Right lobe of liver (tissue), 4 donors: ENCODE data around the gene FKBP1A.

Experiments used
- CTCF ChIP-seq, 4 donors: fragments of 200-600 bp in 3 of 4; fragments of 450-650 bp in 1 of 4; IDR thresholded peaks; one replicate each; pipeline versions ENCODE4 v1.5.1 to v1.8.0; 2016 to 2022; ENCODE audit warnings: antibody characterized with exemption in 4 of 4, mild to moderate bottlenecking in 2 of 4
- POLR2A ChIP-seq: fragments of 450-650 bp; IDR thresholded peaks from one replicate; pipeline ENCODE4 v1.6.1; 2017; ENCODE audit warnings: antibody characterized with exemption, mild to moderate bottlenecking
- donor health status: DM: no; HTN: no; CAD: no.
- donor health status: DM: no; HTN: no; CAD: no.
- donor health status: DM: no; HTN: yes; CAD: no.

DNA sequence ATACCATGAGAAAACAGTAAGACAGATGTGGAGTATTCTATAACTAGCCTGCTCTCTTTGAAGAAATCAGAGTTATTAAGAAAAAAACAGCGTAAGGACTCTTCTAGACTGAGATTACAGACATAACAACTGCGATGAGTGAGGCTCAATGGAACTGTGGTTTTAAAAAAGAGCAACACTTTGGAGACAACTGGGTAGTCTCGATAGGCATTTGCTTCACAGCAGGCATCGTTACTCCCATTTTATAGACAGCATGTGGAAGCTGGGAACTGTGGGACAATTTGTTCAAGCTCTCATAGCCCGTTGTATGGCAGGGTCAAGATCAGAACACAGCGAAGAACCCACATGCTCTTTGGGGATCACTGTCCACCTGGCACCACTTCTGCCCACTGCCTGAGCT is 4.6 kb downstream of the FKBP1A start:
- TF ChIP-seq CTCF (IDR thresholded peaks at IDR 0.05) (no peak), POLR2A (no peak)
